OCI-M2 (cell line): Measurements from ENCODE around the gene NUDT17.

ENCODE experiments used
- DNase-seq: peaks from one replicate; lab custom pipeline; 2025; ENCODE audit not compliant: unreplicated experiment; lab: John Stamatoyannopoulos, UW

The NUDT17 gene

GRCh38 chr1:145889722-145890121, 44.3 kb downstream of the NUDT17 start:
- no peak for DNase-seq

GRCh38 chr1:145891143-145891542, 45.7 kb downstream of the NUDT17 start:
- DNase-seq: no peak

- DNase-seq: peak; percentile 44
Measured at GRCh38 chr1:145891587-145892485, 46.4 kb downstream of the NUDT17 start.

- DNase-seq: no peak
Measured at GRCh38 chr1:145892486-145893087, 47.2 kb downstream of the NUDT17 start.

- DNase-seq: no peak
Measured at GRCh38 chr1:145893306-145894055, 48.1 kb downstream of the NUDT17 start.

- no peak for DNase-seq
Measured at GRCh38 chr1:145895471-145895870, 50.0 kb downstream of the NUDT17 start.

GRCh38 chr1:145897969-145898368, 52.5 kb downstream of the NUDT17 start:
- DNase-seq: no peak
